Lung microvascular endothelial cell (primary cell): ENCODE measurements around the gene CERS6. TPM values are rescaled to one million over a fixed set of nuclear protein-coding genes. Genes with fewer than 3 reads are reported as not detected.
A peak's percentile ranks its signal among the peaks of the same experiment; 100 is the strongest.
"Not testable (repeated sequence)": the region's sequence is repeated elsewhere in the genome, so short reads cannot be mapped to it uniquely, and the experiment has no call there.

Source experiments
- DNase-seq, 2 donors: peaks; one replicate each; pipeline versions ENCODE4 v3.0.0 to v3.0.0-alpha.2; 2010; ENCODE audit warnings: low read depth in 2 of 2
- total RNA-seq: library from RNA; depleted of rRNA; stranded (reverse); fragments of >200 nt; gene quantifications from 2 replicates; pipeline ENCODE4 v1.2.1, GENCODE V29; 2014

CERS6 gene
- total RNA-seq, 1 donor from 2014 or later, result 44.6 TPM

GRCh38 chr2:168633895-168634294 is 177.8 kb downstream of the CERS6 start:
- DNase-seq, result no peak

DNA sequence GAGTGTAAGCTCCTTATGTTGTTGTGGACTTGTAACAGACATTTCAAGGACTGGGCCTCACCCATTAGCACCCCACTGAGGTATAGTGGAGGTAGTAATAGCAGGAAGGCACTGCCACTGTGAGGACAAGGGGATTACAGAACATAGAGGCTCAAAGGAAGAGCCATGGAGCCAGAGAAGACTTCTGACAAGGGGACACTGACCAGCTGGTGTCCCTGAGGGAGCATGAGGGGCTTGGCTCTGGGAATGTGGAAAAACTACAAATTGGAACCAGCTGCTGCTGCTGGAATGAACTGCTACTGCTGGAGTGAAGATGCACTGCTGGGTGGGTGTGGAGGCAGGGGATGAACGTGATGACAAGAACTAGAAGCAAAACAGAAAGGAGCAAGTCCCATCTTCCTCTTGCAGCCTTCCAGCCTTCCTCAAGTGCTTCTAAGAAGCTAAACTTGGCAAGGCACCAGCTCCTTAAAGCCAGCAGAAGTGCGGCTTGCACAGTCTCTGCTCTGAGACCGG is 179.0 kb downstream of the CERS6 start:
- no peak for DNase-seq

GRCh38 chr2:168639018-168639417 is 182.9 kb downstream of the CERS6 start:
- no peak for DNase-seq

GRCh38 chr2:168639441-168639898 is 183.4 kb downstream of the CERS6 start:
- no peak for DNase-seq

DNA sequence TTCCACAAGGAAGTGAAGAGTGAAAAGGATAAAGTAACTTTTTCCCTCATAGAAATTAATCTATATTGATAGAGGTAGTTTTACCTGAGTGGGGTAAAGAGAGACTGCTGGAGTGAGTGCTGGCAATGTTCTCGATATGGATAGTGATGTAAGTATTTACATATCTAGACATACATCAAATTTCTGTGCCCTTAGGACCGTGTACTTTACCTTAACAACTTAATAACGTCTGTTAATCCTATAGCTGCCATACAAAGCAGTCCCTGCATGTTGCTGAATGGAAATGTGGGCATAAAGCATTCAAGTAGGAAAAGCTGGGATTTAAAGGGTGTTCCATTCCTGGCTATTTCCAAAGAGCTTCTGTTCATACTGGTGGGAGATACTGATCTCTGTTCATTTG is 184.0 kb downstream of the CERS6 start:
- no peak for DNase-seq

GRCh38 chr2:168641636-168642035 is 185.6 kb downstream of the CERS6 start:
- no peak for DNase-seq

- no peak for DNase-seq
Observed at GRCh38 chr2:168642873-168643272, 186.8 kb downstream of the CERS6 start.

- DNase-seq, result no peak
Observed at GRCh38 chr2:168643979-168644378, 187.9 kb downstream of the CERS6 start.

DNA sequence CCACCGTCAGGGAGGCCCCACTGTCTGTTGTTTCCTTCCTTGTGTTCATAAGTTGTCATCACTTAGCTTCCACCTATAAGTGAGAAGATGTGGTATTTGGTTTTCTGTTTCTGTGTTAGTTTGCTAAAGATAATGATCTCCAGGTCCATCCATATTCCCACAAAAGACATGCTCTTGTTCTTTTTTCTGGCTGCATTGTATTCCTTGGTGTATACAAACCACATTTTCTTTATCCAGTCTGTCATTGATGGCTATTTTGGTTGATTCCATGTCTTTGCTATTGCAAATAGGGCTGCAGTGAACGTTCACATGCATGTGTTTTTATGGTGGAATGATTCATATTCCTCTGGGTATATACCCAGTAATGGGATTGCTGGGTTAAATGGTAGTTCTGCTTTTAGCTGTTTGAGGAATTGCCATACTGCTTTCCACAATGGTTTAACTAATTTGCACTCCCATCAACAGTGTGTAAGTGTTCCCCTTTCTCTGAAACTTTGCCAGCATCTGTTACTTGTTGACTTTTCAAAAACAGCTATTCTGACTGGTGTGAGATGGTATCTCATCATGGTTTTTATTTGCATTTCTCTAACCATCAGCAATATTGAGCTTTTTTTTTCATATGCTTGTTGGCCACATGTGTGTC is 189.7 kb downstream of the CERS6 start:
- no peak for DNase-seq

DNA sequence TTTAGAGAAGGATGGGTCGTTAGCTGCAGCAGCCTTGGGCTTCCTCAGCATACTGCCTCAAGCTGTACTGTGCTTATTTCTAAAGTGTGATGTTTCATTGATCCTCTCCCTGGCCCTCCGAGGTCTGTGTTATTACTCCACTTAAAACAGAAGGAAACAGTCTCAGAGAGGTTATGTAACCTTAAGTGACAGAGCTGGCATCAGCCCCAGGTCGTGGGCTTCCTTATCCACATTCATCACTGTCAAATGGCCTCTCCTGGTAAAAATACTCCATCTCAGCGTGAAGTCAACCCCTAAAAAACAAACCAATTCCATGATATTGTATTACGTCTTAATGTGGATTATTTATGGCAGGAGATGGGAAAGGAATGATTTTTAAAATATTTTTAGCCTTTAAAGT is 193.0 kb downstream of the CERS6 start:
- DNase-seq, result no peak

DNA sequence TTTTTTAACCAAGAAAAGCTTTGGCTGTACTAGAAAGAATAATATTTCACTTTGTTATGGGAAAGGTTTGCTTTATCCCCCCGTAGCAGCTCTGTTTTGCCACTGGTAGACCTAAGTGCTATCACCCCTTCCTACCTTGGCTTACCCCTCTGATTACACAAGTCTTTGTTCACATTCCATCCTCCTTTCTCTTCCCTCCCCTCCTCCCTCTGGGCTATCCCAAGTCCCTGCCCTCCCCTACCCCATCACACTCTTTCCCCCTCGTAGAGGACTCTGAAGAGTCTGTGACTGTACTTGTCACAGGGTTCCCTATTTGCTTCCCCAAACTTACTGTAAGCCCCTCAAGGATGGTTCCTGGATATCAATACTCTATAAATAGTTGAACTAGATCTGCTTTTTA is 193.5 kb downstream of the CERS6 start:
- no peak for DNase-seq

DNA sequence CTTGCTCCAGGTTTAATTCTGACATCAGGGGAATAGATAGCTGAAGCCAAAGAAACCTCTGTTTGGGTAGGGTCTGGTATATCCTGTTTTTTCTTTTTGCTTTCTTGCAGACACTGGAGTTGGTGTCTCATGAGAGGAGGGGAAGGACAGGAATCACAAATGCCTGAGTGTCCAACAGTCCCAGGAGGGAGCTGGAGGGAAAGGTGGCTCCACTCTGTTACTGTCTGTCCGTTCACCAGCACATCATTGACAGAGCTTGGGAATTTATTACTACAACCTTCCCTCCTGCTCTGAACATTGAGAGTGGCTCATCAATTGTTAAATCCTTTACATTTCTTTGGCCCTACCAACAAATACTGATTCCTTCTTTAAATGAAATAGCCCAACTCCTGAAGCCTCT is 194.1 kb downstream of the CERS6 start:
- no peak for DNase-seq

- DNase-seq, result no peak
Observed at GRCh38 chr2:168650781-168651180, 194.7 kb downstream of the CERS6 start.

DNA sequence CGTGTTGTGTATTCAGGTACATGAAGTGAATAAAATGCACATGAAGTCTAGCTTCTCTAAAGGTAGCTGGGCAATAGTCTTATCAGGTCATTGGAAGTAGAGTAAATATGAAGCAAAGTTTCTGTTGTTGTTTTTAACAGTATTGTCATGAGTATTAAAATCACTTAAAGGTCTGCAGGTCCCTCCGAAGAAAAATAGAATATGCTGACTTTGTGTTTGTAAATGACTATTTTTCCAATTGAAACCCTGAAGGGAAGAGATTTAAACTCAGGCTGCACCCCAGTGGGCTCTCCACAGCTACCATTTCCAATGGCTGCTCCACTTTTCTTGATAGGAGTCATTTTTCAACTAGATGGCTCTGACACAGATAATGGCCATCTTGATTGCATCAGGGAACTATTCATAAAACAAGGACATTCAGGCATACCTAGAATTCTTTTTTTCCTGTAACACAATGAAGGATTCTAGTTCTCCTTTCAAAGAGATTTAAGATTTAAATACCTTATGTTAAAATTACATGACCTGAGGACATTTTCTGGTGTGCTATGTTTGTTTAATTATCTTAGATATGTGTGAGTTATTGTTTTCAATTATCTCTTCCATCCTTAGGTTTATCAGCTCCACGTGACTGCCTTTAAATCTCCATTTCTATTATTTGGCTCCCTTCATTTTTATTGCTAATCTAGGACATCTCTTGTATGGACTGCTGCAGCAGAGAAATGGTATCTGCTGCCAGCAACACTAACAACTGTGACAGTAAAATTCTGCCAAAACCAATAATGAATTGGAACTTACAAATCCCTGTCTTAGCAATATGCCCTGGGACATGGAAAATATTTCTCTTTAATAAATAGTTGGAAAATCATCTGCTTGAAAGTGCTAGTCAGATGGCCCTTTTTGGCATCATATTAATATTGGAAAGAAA is 197.2 kb downstream of the CERS6 start:
- peak in 1 of 2 donors; percentile 81 for DNase-seq

DNA sequence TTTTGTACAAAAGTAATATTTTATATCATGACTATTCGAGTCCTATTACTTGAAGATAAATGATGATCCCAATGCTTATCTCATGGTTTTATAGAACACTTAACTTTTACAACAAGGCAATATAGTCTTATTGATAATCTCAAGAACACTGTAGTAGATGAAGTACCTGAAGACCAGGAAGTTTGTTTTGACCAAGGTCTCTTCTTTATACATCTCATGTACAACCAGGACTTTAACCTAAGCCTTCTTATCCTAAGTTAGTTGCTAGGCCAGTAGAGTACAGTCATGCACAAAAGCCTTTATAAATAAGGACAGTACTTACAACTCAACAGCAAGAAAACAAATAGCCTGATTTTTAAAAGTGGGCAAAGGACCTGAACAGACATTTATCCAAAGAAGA is 198.6 kb downstream of the CERS6 start:
- DNase-seq, result no peak

GRCh38 chr2:168655207-168655606 is 199.1 kb downstream of the CERS6 start:
- DNase-seq, result no peak

- not testable (repeated sequence) for DNase-seq
Observed at GRCh38 chr2:168657378-168657777, 201.3 kb downstream of the CERS6 start.

DNA sequence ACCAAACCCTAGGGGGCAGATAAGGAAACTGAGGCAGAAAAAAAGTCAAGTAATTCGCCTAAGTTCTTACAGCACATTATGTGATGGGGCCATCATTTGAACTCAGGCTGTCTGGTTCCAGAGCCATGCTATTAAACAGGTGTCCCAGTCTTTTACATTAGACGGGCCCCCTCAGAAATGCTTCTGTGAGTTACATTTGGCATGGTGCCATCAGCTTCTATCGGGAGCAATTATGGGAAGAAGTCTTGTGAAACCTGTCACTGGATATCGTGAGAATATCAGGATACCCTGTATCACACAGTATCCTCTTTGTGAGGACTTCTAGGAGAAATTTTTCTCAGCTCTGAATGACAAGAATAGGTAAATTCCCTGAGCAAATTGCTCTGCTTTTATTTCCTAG is 202.6 kb downstream of the CERS6 start:
- no peak for DNase-seq

- DNase-seq, result no peak
Observed at GRCh38 chr2:168660870-168661862, 205.1 kb downstream of the CERS6 start.

- no peak for DNase-seq
Observed at GRCh38 chr2:168661863-168662256, 205.8 kb downstream of the CERS6 start.

DNA sequence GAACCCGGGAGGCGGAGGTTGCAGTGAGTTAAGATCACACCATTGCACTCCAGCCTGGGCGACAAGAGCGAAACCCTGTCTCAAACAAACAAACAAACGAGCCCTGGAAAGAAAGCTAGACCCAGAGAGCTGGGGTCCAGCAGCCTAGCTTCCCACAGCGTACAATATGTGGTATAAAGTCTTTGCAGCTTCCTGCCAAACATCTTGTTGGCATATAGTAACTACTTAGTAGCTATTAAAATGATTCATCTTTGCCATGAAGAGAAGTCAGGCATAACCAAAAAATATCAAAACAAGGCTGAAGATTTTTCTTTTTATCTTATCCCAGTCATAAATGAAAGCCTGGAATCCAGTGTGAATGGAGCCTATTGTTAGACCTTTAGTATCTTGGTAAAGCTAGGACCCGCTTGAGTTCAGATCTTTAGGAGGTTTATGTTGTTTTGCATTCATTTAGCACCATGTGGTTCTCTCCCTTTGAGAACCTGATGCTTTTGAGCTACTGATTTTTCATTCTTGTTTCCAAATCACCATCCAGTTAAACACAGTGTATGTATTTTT is 206.7 kb downstream of the CERS6 start:
- DNase-seq, result no peak
